B cell (primary cell): ENCODE data around the gene BSG. TPM values are rescaled to one million over a fixed set of nuclear protein-coding genes. Genes with fewer than 3 reads are reported as not detected.
"Not testable (repeated sequence)": the region's sequence is repeated elsewhere in the genome, so short reads cannot be mapped to it uniquely, and the experiment has no call there.

Experiments
- ATAC-seq: fragments of 200-7000 bp; cut with Tn5 transposase; one replicate; pipeline ENCODE4 v1.10.0; 2021; ENCODE audit warnings: low read depth, mild to moderate bottlenecking, moderate number of reproducible peaks, moderate library complexity
- CTCF ChIA-PET: fragments of 350-600 bp; sonication (Branson Sonifier 250); formaldehyde crosslinking; loops from one replicate; lab custom pipeline; 2021; ENCODE audit warnings: antibody characterized with exemption, inconsistent platforms; lab: Charles Lee
- POLR2A ChIA-PET: fragments of 350-600 bp; sonication (Branson Sonifier 250); formaldehyde crosslinking; loops from one replicate; lab custom pipeline; 2021; ENCODE audit warnings: antibody characterized with exemption; lab: Charles Lee
- DNase-seq: peaks from one replicate; pipeline ENCODE4 v3.0.0; 2013
- H2AFZ ChIP-seq: 2 replicates; pipeline ENCODE4 v1.6.1; 2012; ENCODE audit warnings: mild to moderate bottlenecking, low read depth, low read length; ENCODE audit not compliant: insufficient read depth, poor library complexity, severe bottlenecking
- H3K27ac ChIP-seq, 2 donors: 1 replicate in 1 of 2; 2 replicates in 1 of 2; pipeline ENCODE4 v1.5.1; 2012 to 2013; ENCODE audit warnings: low read length in 2 of 2, mild to moderate bottlenecking in 2 of 2, moderate library complexity in 1 of 2
- H3K27me3 ChIP-seq, 4 experiments: fragments of 200-600 bp in 1 of 4; sonication (generic) in 1 of 4; replicated peaks in 1 of 4; 1 replicate in 2 of 4; 2 replicates in 2 of 4; pipeline versions ENCODE4 v1.6.1 to v1.7.0; 2013 to 2016; ENCODE audit warnings: low read length in 3 of 4, mild to moderate bottlenecking in 2 of 4, mixed read lengths in 1 of 4, moderate library complexity in 1 of 4; ENCODE audit not compliant: insufficient read depth in 4 of 4, control insufficient read depth in 3 of 4; ENCODE audit errors: control extremely low read depth in 1 of 4
- H3K36me3 ChIP-seq, 2 experiments: replicated peaks in 1 of 2; 1 replicate in 1 of 2; 2 replicates in 1 of 2; pipeline versions ENCODE4 v1.6.1 to v1.7.1; 2013; ENCODE audit warnings: low read length in 1 of 2; ENCODE audit not compliant: insufficient read depth in 2 of 2, control insufficient read depth in 1 of 2; ENCODE audit errors: control extremely low read depth in 1 of 2, extremely low read depth in 1 of 2
- H3K4me1 ChIP-seq, 2 donors: fragments of 200-600 bp in 1 of 2; sonication (generic) in 1 of 2; 1 replicate in 1 of 2; 2 replicates in 1 of 2; pipeline versions ENCODE4 v1.5.1 to v1.6.1; 2013 to 2017; ENCODE audit warnings: low read length in 2 of 2; ENCODE audit not compliant: control insufficient read depth in 2 of 2, insufficient read depth in 2 of 2
- H3K4me2 ChIP-seq: replicated peaks from 2 replicates; pipeline ENCODE3; 2012; ENCODE audit warnings: mild to moderate bottlenecking, low read depth, low read length; ENCODE audit not compliant: poor library complexity, severe bottlenecking
- H3K4me3 ChIP-seq, 5 experiments: fragments of 200-600 bp in 1 of 5; sonication (generic) in 1 of 5; 1 replicate in 3 of 5; 2 replicates in 2 of 5; pipeline versions ENCODE4 v1.5.1 to v1.7.0; 2011 to 2016; ENCODE audit warnings: low read length in 4 of 5, mild to moderate bottlenecking in 4 of 5, low read depth in 2 of 5, control low read depth in 1 of 5, moderate library complexity in 1 of 5; ENCODE audit not compliant: insufficient read depth in 1 of 5; ENCODE audit errors: control extremely low read depth in 1 of 5, extremely low read depth in 1 of 5
- H3K79me2 ChIP-seq: fragments of 200-600 bp; sonication (generic); one replicate; pipeline ENCODE4 v1.6.0; 2016; ENCODE audit warnings: low read length; ENCODE audit not compliant: control insufficient read depth, insufficient read depth
- H3K9ac ChIP-seq: fragments of 200-600 bp; sonication (generic); 2 replicates; pipeline ENCODE4 v1.6.1; 2017; ENCODE audit warnings: mild to moderate bottlenecking, low read length, moderate library complexity
- H3K9me3 ChIP-seq, 3 donors: one replicate each; pipeline versions ENCODE4 v1.6.1 to v1.7.1; 2013; ENCODE audit warnings: low read length in 2 of 3; ENCODE audit not compliant: control insufficient read depth in 2 of 3, insufficient read depth in 1 of 3; ENCODE audit errors: control extremely low read depth in 1 of 3
- H4K20me1 ChIP-seq: 2 replicates; pipeline ENCODE4 v1.6.0; 2012; ENCODE audit warnings: mild to moderate bottlenecking, low read length; ENCODE audit not compliant: insufficient read depth, control insufficient read depth, poor library complexity, severe bottlenecking
- H3K27ac Mint-ChIP-seq: one replicate; pipeline ENCODE4 v1.8.0; 2021; ENCODE audit warnings: mixed read lengths
- H3K27me3 Mint-ChIP-seq: one replicate; pipeline ENCODE4 v1.8.0; 2021; ENCODE audit warnings: mixed read lengths
- H3K4me1 Mint-ChIP-seq: one replicate; pipeline ENCODE4 v1.8.0; 2021; ENCODE audit warnings: mixed read lengths
- H3K4me3 Mint-ChIP-seq: one replicate; pipeline ENCODE4 v1.8.0; 2021; ENCODE audit warnings: mixed read lengths
- H3K9me3 Mint-ChIP-seq: one replicate; pipeline ENCODE4 v1.8.0; 2022; ENCODE audit warnings: mixed read lengths; ENCODE audit not compliant: insufficient read depth
- EZH2 ChIP-seq: IDR thresholded peaks from 2 replicates; pipeline ENCODE4 v1.6.1; 2012; ENCODE audit warnings: borderline replicate concordance, low read depth, mild to moderate bottlenecking, moderate library complexity, low read length; ENCODE audit not compliant: insufficient read depth, poor library complexity, severe bottlenecking
- WGBS: methylation state at CpG from one replicate; pipeline ENCODE4 v1.1.5; 2013; ENCODE audit warnings: missing lambda C conversion rate; ENCODE audit not compliant: insufficient coverage; 5-methylcytosine and 5-hydroxymethylcytosine counted together
- intact Hi-C: fragments of 100-400 bp; cut with micrococcal nuclease; formaldehyde crosslinking; loops from one replicate; pipeline ENCODE4 v1.10.0; 2022
- polyA plus RNA-seq: library from polyadenylated mRNA; depleted of rRNA; stranded (reverse); fragments of >200 nt; gene quantifications from 2 replicates; pipeline ENCODE4 v1.2.3, GENCODE V29; 2012
- total RNA-seq, 2 donors: library from RNA; stranded (reverse); fragments of 120-200 nt in 1 of 2; gene quantifications; 1 replicate in 1 of 2; 2 replicates in 1 of 2; pipeline versions ENCODE4 v1.2.3 to v1.2.4, GENCODE V29; 2013 to 2022
- TF ChIP-seq, protein P1 (sequence below): fragments of 200-600 bp; IDR thresholded peaks from one replicate; pipeline ENCODE4 v1.8.0; 2022; ENCODE audit warnings: antibody characterized with exemption, mild to moderate bottlenecking

Gene BSG
- total and polyA plus RNA-seq, 2 donors (not counting 1 experiment from before 2014, with no cell fraction given): 82.1 to 131 TPM

GRCh38 chr19:620166-620862 is 47.9 kb downstream of the BSG start:
- peaks cover 0 to 37% of the 10 kb centered on the region in 2 experiments for H3K36me3 ChIP-seq
- TF ChIP-seq, protein P1, sequence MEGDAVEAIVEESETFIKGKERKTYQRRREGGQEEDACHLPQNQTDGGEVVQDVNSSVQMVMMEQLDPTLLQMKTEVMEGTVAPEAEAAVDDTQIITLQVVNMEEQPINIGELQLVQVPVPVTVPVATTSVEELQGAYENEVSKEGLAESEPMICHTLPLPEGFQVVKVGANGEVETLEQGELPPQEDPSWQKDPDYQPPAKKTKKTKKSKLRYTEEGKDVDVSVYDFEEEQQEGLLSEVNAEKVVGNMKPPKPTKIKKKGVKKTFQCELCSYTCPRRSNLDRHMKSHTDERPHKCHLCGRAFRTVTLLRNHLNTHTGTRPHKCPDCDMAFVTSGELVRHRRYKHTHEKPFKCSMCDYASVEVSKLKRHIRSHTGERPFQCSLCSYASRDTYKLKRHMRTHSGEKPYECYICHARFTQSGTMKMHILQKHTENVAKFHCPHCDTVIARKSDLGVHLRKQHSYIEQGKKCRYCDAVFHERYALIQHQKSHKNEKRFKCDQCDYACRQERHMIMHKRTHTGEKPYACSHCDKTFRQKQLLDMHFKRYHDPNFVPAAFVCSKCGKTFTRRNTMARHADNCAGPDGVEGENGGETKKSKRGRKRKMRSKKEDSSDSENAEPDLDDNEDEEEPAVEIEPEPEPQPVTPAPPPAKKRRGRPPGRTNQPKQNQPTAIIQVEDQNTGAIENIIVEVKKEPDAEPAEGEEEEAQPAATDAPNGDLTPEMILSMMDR: no peak
- no peak for TF ChIP-seq EZH2
- H3K27me3 Mint-ChIP-seq: peaks cover 3% of the 10 kb centered on the region
- H3K9me3 Mint-ChIP-seq: no peaks in the 10 kb centered on the region
- no peak overlapping the region for H2AFZ ChIP-seq
- H3K4me3 Mint-ChIP-seq: no peak overlapping the region
- no peak for ATAC-seq
- no peaks in the 10 kb centered on the region for H3K79me2 ChIP-seq
- no peaks in the 10 kb centered on the region for H3K9me3 ChIP-seq
- H3K27ac Mint-ChIP-seq: no peak overlapping the region
- CTCF ChIA-PET: no interaction called here
- POLR2A ChIA-PET: interaction anchor here (0.6 kb wide), 1 partner anchor 49 kb away, joined by 4 read pairs; no protein-coding TSS in a partner anchor
- H3K4me1 ChIP-seq: peaks cover 0 to 4% of the 10 kb centered on the region in 2 donors
- intact Hi-C loops: no loop called here
- H4K20me1 ChIP-seq: peaks cover 9% of the 10 kb centered on the region
- peaks cover 0 to 4% (median 0%) of the 10 kb centered on the region in 4 experiments for H3K27me3 ChIP-seq
- H3K4me1 Mint-ChIP-seq: peaks cover 6% of the 10 kb centered on the region
- no peak for DNase-seq
- over 99% methylated on average over 35 of the region's 51 CpGs for WGBS
- H3K4me2 ChIP-seq: no peak overlapping the region
- no peak overlapping the region for H3K9ac ChIP-seq
- no peak overlapping the region for H3K27ac ChIP-seq
- no peak overlapping the region for H3K4me3 ChIP-seq

GRCh38 chr19:621191-621590 is 48.8 kb downstream of the BSG start:
- H3K9me3 ChIP-seq, H2AFZ ChIP-seq, CTCF ChIA-PET, H3K27me3 Mint-ChIP-seq, H3K4me3 Mint-ChIP-seq, intact Hi-C loops, H3K4me1 ChIP-seq, H3K27ac Mint-ChIP-seq, H3K27ac ChIP-seq, H4K20me1 ChIP-seq, ATAC-seq, H3K4me2 ChIP-seq, H3K9ac ChIP-seq, H3K9me3 Mint-ChIP-seq, H3K27me3 ChIP-seq, H3K4me1 Mint-ChIP-seq, H3K4me3 ChIP-seq, POLR2A ChIA-PET, DNase-seq, H3K79me2 ChIP-seq: not testable (repeated sequence)
- WGBS: 99% methylated on average over 35 of the region's 48 CpGs
- peaks cover 0 to 40% of the 10 kb centered on the region in 2 experiments for H3K36me3 ChIP-seq
